Gastrocnemius medialis (tissue), 4 donors: ENCODE data around the gene PRRT2. TPM values are rescaled to one million over a fixed set of nuclear protein-coding genes. Genes with fewer than 3 reads are reported as not detected.

Experiments used
- ATAC-seq, 2 donors: fragments of 150-250 bp; one replicate each; pipeline ENCODE4 v1.9.1; 2016
- DNase-seq, 2 donors: peaks; one replicate each; pipeline ENCODE4 v3.0.0-alpha.2; 2019
- H3K27ac ChIP-seq, 4 donors: fragments of 200-600 bp; sonication (generic); 1 replicate in 1 of 4; 2 replicates in 3 of 4; pipeline ENCODE4 v1.5.1; 2016 to 2018; ENCODE audit warnings: mild to moderate bottlenecking in 2 of 4, moderate library complexity in 1 of 4
- H3K27me3 ChIP-seq, 3 donors: fragments of 200-600 bp; sonication (generic) in 2 of 3; 1 replicate in 1 of 3; 2 replicates in 2 of 3; pipeline versions ENCODE4 v1.5.1 to v1.6.0; 2016 to 2019; ENCODE audit warnings: mild to moderate bottlenecking in 1 of 3, moderate library complexity in 1 of 3
- H3K36me3 ChIP-seq, 2 donors: fragments of 200-600 bp; sonication (generic) in 1 of 2; one replicate each; pipeline ENCODE4 v1.5.1; 2017 to 2018
- H3K4me1 ChIP-seq, 2 donors: fragments of 200-600 bp; sonication (generic) in 1 of 2; one replicate each; pipeline ENCODE4 v1.5.1; 2016 to 2017; ENCODE audit warnings: mild to moderate bottlenecking in 2 of 2
- H3K4me3 ChIP-seq, 4 donors: fragments of 200-600 bp; sonication (generic) in 3 of 4; 1 replicate in 1 of 4; 2 replicates in 3 of 4; pipeline ENCODE4 v1.5.1; 2016 to 2019; ENCODE audit warnings: mild to moderate bottlenecking in 2 of 4
- H3K9me3 ChIP-seq, 3 donors: fragments of 200-600 bp; sonication (generic) in 2 of 3; 1 replicate in 1 of 3; 2 replicates in 2 of 3; pipeline ENCODE4 v1.5.1; 2016 to 2019
- POLR2A ChIP-seq, 2 donors: fragments of 450-650 bp; IDR thresholded peaks; one replicate each; pipeline ENCODE4 v1.6.1; 2017; ENCODE audit warnings: antibody characterized with exemption in 2 of 2, mild to moderate bottlenecking in 2 of 2, moderate library complexity in 2 of 2
- in situ Hi-C, 4 donors: fragments of 200-750 bp; cut with MboI; loops; one replicate each; pipeline versions ENCODE4 v1.15.0 to v1.8.0; 2017; ENCODE audit warnings: low sequenced_read_pairs in 4 of 4
- intact Hi-C: fragments of 100-400 bp; cut with DNase I; formaldehyde crosslinking; loops from one replicate; pipeline ENCODE4 v1.15.1; 2023; ENCODE audit warnings: low total_unique reads
- total RNA-seq, 4 donors: library from RNA; depleted of rRNA; stranded (reverse); fragments of >200 nt; gene quantifications; one replicate each; pipeline versions ENCODE4 v1.1.0 to v1.2.3, GENCODE V29; 2016
- TF ChIP-seq, protein P1 (sequence below), 5 experiments: fragments of 450-650 bp in 3 of 5; fragments of 200-600 bp in 2 of 5; sonication (generic) in 2 of 5; IDR thresholded peaks in 4 of 5; conservative IDR thresholded peaks in 1 of 5; 1 replicate in 4 of 5; 2 replicates in 1 of 5; pipeline ENCODE4 v1.5.1; 2016 to 2019; ENCODE audit warnings: antibody characterized with exemption in 5 of 5, mild to moderate bottlenecking in 3 of 5, moderate library complexity in 3 of 5

Gene PRRT2
- total RNA-seq, 4 donors from 2014 or later, result 3.5 TPM; not detected in 3

GRCh38 chr16:29834079-29834478 is 22.1 kb downstream of the PRRT2 start:
- Histone ChIP-seq H3K9me3 (no peaks in the 10 kb centered on the region), H3K27me3 (no peaks in the 10 kb centered on the region), H3K4me3 (no peak overlapping the region), H3K4me1 (no peaks in the 10 kb centered on the region), H3K36me3 (peaks cover 0 to 61% of the 10 kb centered on the region in 2 donors), H3K27ac (no peak overlapping the region)
- TF ChIP-seq, protein P1, sequence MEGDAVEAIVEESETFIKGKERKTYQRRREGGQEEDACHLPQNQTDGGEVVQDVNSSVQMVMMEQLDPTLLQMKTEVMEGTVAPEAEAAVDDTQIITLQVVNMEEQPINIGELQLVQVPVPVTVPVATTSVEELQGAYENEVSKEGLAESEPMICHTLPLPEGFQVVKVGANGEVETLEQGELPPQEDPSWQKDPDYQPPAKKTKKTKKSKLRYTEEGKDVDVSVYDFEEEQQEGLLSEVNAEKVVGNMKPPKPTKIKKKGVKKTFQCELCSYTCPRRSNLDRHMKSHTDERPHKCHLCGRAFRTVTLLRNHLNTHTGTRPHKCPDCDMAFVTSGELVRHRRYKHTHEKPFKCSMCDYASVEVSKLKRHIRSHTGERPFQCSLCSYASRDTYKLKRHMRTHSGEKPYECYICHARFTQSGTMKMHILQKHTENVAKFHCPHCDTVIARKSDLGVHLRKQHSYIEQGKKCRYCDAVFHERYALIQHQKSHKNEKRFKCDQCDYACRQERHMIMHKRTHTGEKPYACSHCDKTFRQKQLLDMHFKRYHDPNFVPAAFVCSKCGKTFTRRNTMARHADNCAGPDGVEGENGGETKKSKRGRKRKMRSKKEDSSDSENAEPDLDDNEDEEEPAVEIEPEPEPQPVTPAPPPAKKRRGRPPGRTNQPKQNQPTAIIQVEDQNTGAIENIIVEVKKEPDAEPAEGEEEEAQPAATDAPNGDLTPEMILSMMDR (IDR thresholded peaks at IDR 0.05 in 4 of 5, conservative IDR thresholded peaks at IDR 0.05 in 1 of 5), result no peak
- TF ChIP-seq POLR2A (IDR thresholded peaks at IDR 0.05), result no peak
- no peak for DNase-seq
- intact Hi-C loops, result no loop called here
- in situ Hi-C loops, result no loop called here
- ATAC-seq, result no peak

GRCh38 chr16:29835926-29836325 is 23.9 kb downstream of the PRRT2 start:
- Histone ChIP-seq H3K36me3 (peaks cover 0 to 67% of the 10 kb centered on the region in 2 donors), H3K4me1 (no peaks in the 10 kb centered on the region), H3K9me3 (no peaks in the 10 kb centered on the region), H3K27ac (no peak overlapping the region), H3K27me3 (no peaks in the 10 kb centered on the region), H3K4me3 (no peak overlapping the region)
- in situ Hi-C loops (no loop called here), intact Hi-C loops (no loop called here)
- no peak for DNase-seq
- no peak for ATAC-seq
- TF ChIP-seq, protein P1 (IDR thresholded peaks at IDR 0.05 in 4 of 5, conservative IDR thresholded peaks at IDR 0.05 in 1 of 5), result no peak
- no peak for TF ChIP-seq POLR2A (IDR thresholded peaks at IDR 0.05)

- ATAC-seq, result no peak
- H3K4me3 ChIP-seq, result no peak overlapping the region
- no peak for TF ChIP-seq POLR2A (IDR thresholded peaks at IDR 0.05)
- TF ChIP-seq, protein P1 (IDR thresholded peaks at IDR 0.05 in 4 of 5, conservative IDR thresholded peaks at IDR 0.05 in 1 of 5), result no peak
- H3K27me3 ChIP-seq, result no peaks in the 10 kb centered on the region
- no peaks in the 10 kb centered on the region for H3K9me3 ChIP-seq
- no peak for DNase-seq
- intact Hi-C loops, result no loop called here
- in situ Hi-C loops, result no loop called here
- H3K27ac ChIP-seq, result no peak overlapping the region
- no peaks in the 10 kb centered on the region for H3K4me1 ChIP-seq
- peaks cover 0 to 65% of the 10 kb centered on the region in 2 donors for H3K36me3 ChIP-seq
Observed at GRCh38 chr16:29836623-29837022, 24.6 kb downstream of the PRRT2 start.

GRCh38 chr16:29837841-29838240 is 25.8 kb downstream of the PRRT2 start:
- in situ Hi-C loops (no loop called here), intact Hi-C loops (no loop called here)
- H3K4me3 ChIP-seq, result no peak overlapping the region
- TF ChIP-seq, protein P1 (IDR thresholded peaks at IDR 0.05 in 4 of 5, conservative IDR thresholded peaks at IDR 0.05 in 1 of 5), result no peak
- TF ChIP-seq POLR2A (IDR thresholded peaks at IDR 0.05), result no peak
- no peak for DNase-seq
- no peaks in the 10 kb centered on the region for H3K27me3 ChIP-seq
- H3K4me1 ChIP-seq, result no peaks in the 10 kb centered on the region
- H3K36me3 ChIP-seq, result peaks cover 0 to 77% of the 10 kb centered on the region in 2 donors
- ATAC-seq, result no peak
- no peak overlapping the region for H3K27ac ChIP-seq
- no peaks in the 10 kb centered on the region for H3K9me3 ChIP-seq

- in situ Hi-C loops (loop anchor here in 2 of 4 donors (10.0 kb wide), 1 partner anchor 145 kb away; no protein-coding TSS in a partner anchor), intact Hi-C loops (no loop called here)
- Histone ChIP-seq H3K4me3 (no peak overlapping the region), H3K27me3 (no peaks in the 10 kb centered on the region), H3K27ac (no peak overlapping the region), H3K4me1 (no peaks in the 10 kb centered on the region), H3K36me3 (peaks cover 0 to 75% of the 10 kb centered on the region in 2 donors), H3K9me3 (no peaks in the 10 kb centered on the region)
- DNase-seq (no peak), ATAC-seq (no peak)
- TF ChIP-seq, protein P1 (IDR thresholded peaks at IDR 0.05 in 4 of 5, conservative IDR thresholded peaks at IDR 0.05 in 1 of 5), result no peak
- TF ChIP-seq POLR2A (IDR thresholded peaks at IDR 0.05), result no peak
Observed at GRCh38 chr16:29839822-29840221, 27.8 kb downstream of the PRRT2 start.
